ENCODE data around the gene MEOX1. TPM values are rescaled to one million over a fixed set of nuclear protein-coding genes. Genes with fewer than 3 reads are reported as not detected.
A peak's percentile ranks its signal among the peaks of the same experiment; 100 is the strongest.

The MEOX1 gene
- total and polyA plus RNA-seq, 2 of the 13 experiments (the other 11 are each of a cell fraction or from before 2014, with no cell fraction given): not detected

- TF ChIP-seq RERE (CRISPR knock-in tag; IDR thresholded peaks at IDR 0.05; ENCODE audit: low read depth) (no peak), FLYWCH1 (CRISPR knock-in tag; IDR thresholded peaks at IDR 0.05) (no peak), ZNF331 (CRISPR knock-in tag; IDR thresholded peaks at IDR 0.05) (no peak), HOXA3 (CRISPR knock-in tag; IDR thresholded peaks at IDR 0.05) (peak; percentile 53), CBX1 (IDR thresholded peaks at IDR 0.05; ENCODE audit: low read depth) (no peak), ATF6 (CRISPR knock-in tag; conservative IDR thresholded peaks at IDR 0.05) (no peak), ATF2 (CRISPR knock-in tag; IDR thresholded peaks at IDR 0.05) (peak; percentile 54; the same call in 1 of the 2 replicates), RNF2 (conservative IDR thresholded peaks at IDR 0.05; ENCODE audit: low read depth) (no peak), ARID5B (CRISPR knock-in tag; IDR thresholded peaks at IDR 0.05) (0 out of 2 replicates have a peak, but pooled peaks have one; percentile 5), BORCS8-MEF2B (CRISPR knock-in tag; IDR thresholded peaks at IDR 0.05) (no peak), CREBL2 (CRISPR knock-in tag; IDR thresholded peaks at IDR 0.05; ENCODE audit: borderline replicate concordance) (no peak), ZNF382 (CRISPR knock-in tag; IDR thresholded peaks at IDR 0.05; ENCODE audit: borderline replicate concordance) (no peak)
These were observed 27.1 kb downstream of the MEOX1 start (continued) for GRCh38 chr17:43634591-43635125.
